Medulla oblongata (tissue), 1 donor: ENCODE measurements around the gene RDH13.
"Not testable (repeated sequence)": the region's sequence is repeated elsewhere in the genome, so short reads cannot be mapped to it uniquely, and the experiment has no call there.

Experiments used
- DNase-seq: peaks from one replicate; pipeline ENCODE4 v3.0.0-alpha.2; 2015; ENCODE audit errors: extremely low spot score

Gene RDH13

DNA sequence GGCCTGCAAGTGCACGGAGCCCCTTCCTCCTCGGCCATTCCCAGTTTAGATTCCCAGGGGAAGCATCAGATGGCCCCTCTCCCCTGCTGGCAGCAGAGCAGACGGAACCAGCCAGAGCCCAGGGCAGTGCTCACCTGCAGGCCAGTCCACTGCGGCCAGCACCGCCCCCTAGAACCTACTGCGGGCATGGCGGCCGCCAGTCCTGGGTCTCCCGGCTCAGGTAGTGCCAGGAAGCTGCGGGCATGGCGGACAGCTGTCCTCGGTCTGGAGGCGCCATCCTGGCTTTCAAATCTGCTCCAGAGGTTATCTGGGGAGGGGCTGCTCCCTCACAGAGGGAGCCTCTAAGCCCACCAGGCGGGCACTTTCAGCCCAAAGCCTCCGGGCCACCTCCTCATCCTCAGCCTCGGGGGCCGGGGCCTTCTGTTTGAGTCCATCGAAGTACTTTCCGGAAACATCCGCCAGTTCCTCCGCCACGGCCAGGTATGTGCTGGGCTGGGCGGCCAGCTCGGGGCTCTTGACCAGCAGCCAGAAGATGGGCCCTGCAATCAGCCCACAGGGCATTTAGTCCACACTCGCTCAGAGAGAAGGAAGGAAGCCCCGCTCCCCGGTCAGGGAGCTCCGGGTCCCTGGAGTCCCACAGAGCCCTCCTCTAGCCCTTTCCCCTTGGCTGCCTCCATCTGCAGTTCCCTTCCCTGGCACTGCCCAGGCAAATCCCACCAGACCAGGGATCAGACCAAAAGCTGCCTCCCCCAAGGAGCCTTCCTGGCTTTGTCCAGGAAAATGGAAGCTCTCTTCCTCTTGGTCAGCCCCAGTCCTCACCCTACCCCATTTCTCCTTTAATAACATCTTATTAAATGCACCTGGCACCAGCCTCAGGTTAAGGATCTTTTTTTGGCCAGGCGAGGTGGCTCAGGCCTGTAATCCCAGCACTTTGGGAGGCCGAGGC is 17.9 kb downstream of the RDH13 start:
- DNase-seq = no peak

DNA sequence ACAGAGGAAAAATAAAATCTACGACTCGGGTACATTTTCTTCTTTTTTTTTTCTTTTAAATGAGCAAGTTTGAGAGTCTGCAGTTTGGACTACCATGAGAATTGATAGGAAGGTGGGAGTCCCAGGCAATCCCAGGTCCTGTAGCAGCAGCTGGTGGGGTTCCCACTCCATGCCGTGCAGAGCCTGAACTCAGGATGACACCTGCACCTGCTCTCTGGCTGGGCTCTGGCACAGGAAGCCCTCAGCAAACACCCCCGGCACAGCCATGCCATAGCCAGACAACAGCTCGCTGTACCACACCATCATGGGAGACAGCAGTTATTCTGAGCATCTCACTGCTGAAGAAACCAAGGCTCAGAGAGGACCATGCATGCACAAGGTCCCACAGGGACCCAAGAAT is 18.7 kb downstream of the RDH13 start:
- DNase-seq = no peak

DNA sequence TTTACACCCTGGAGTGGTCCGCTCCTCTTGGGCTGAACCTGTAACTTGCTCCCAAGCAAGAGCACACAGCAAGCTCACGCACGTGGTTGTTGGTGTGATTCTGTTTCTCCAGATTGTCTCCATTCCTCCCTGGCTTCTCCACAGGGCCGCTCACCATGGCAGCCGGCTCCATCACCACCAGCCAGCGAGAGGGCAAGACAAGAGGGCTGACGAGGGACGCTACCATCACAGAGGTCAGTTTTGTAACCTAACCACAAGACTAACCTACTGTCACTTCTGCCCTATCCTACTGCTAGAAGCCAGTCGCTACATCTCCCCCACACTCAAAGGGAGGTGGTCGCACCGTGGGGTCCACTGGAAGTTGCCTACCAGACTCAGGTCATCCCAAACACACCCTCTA is 20.3 kb downstream of the RDH13 start:
- no peak for DNase-seq

DNA sequence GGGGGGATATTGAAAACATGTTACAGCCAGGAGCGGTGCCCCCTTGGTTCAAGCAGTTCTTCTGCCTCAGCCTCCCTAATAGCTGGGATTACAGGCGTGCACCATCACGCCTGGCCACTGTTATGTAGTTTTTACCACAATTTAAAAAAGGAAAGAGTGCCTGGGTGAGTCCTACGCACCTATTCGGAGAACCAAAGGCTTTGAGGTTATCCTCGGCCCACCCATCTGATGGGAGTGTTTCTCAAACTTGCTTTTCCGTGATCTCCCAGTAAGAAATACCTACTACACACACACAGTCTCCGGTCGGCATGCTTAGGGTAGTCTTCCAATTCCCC is 20.6 kb downstream of the RDH13 start:
- no peak for DNase-seq

DNA sequence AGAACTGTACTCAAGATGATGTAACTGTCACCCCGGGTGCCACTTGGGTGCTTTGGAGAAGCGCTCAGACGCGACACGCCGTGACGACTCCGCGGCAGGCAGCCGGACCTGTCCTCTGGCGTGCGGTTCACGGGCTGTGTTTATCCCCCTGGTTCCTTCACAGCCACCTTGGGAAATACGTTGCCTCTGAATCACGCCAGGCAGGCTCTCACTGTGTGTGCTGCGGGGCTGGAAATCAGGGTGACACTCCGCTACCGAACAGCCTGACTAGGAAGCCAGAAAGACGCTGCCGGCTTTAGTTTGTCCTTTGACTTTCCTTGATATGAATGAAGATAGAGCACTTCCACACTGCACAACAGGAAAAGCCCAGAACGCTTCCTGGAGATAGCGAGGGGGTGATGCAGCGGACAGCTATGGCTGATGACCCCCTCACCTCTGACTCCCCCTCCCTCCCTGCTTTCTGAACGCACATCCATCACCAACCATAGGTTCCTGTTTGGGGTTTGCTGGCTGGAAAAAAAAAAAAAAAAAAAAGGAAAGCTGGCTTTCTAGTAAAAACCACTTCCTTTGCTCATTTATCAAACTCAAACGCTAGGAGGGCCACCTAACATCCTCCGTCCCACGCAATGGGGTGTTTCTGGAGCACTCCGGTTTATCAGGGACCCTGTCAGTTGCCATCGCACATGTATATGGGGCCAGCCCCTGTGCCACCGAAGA is 21.2 kb downstream of the RDH13 start:
- no peak for DNase-seq

DNA sequence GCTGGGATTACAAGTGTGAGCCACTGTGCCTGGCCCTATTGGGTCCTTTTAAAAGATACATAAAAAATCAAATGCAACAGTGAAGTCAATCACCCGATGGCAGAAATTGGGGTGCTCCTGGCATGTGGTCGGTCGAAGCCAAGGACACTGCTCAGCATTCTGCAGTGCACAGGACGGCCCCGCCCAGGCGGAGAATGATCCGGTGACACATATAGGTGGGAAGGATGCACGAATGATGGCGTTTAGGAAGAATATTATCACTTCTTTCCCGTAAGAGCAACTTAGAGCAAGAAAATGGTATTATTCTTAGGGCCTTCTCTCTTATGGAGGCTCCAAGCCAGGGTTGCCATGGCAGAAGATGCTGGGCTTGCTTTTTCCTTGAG is 21.7 kb downstream of the RDH13 start:
- no peak for DNase-seq

DNA sequence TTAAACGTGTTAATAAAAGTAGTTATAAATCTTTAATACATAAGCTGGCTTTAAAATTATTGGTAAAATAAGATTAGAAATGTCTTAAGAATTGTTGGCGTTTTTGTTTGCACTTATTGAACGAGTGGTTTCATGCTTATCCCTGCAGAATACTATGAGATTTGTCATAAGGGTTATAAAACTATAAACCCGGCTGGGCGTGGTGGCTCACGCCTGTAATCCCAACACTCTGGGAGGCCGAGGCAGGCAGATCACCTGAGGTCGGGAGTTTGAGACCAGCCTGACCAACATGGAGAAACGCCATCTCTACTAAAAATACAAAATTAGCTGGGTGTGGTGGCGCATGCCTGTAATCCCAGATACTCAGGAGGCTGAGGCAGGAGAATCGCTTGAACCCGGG is 22.3 kb downstream of the RDH13 start:
- not testable (repeated sequence) for DNase-seq

DNA sequence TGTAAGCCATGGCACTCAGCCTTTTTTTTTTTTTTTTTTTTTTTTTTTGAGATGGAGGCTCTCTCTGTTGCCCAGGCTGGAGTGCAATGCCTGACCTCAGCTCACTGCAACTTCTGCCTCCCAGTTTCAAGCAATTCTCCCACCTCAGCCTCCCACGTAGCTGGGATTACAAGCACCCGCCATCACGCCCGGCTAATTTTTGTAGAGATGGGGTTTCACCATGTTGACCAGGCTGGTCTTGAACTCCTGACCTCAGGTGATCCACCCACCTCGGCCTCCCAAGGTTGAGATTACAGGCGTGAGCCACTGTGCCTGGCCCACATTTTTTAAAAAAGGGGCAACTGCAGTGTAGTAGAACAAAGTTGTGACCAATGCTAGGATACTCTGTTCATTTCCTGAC is 25.3 kb downstream of the RDH13 start:
- DNase-seq = not testable (repeated sequence)

DNA sequence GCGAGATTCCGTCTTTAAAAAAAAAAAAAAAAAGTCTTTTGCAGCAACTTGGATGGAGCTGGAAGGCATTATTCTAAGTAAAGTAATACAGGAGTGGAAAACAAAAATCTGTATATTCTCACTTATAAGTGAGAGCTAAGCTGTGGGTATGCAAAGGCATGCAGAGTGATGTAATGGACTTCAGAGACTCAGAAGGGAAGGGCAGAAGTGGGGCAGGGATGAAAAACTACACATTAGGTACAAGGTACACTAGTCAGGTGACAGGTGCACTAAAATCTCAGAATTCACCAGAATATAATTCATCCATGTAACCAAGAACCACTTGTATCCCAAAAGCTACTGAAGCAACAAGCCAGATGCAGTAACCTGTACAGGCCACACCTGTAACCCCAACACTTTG is 26.9 kb downstream of the RDH13 start:
- no peak for DNase-seq

DNA sequence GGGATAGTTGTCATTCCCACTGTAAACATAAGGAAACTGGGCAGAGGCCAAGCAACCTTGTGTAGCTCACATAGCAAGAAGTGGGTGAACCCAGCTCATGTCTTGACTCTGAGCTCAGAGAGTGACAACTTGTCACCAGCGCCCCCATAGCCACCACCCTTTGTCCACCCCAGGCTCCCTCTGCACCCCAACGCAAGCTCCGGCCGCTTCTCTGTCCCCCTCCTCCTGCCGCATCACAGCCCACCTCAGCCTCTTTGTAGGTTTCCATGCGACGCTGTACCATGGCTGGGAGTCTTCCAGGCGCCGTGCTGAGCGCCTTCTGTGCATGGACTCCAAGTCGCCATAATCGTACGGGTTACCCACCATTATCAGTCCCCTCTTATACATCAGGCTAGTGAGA is 28.2 kb downstream of the RDH13 start:
- no peak for DNase-seq

DNA sequence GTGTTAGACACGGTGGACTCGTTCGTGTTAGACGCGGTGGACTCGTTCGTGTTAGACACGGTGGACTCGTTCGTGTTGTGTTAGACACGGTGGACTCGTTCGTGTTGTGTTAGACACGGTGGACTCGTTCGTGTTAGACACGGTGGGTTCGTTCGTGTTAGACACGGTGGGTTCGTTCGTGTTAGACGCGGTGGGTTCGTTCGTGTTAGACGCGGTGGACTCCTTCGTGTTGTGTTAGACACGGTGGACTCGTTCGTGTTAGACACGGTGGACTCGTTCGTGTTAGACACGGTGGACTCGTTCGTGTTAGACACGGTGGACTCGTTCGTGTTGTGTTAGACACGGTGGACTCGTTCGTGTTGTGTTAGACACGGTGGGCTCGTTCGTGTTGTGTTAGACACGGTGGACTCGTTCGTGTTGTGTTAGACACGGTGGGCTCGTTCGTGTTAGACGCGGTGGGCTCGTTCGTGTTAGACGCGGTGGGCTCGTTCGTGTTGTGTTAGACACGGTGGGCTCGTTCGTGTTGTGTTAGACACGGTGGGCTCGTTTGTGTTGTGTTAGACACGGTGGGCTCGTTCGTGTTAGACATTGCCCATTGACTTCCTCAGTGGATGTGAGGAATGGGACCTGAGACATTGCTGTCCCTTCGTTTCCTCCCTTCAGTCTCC is 29.8 kb downstream of the RDH13 start:
- DNase-seq = not testable (repeated sequence)

DNA sequence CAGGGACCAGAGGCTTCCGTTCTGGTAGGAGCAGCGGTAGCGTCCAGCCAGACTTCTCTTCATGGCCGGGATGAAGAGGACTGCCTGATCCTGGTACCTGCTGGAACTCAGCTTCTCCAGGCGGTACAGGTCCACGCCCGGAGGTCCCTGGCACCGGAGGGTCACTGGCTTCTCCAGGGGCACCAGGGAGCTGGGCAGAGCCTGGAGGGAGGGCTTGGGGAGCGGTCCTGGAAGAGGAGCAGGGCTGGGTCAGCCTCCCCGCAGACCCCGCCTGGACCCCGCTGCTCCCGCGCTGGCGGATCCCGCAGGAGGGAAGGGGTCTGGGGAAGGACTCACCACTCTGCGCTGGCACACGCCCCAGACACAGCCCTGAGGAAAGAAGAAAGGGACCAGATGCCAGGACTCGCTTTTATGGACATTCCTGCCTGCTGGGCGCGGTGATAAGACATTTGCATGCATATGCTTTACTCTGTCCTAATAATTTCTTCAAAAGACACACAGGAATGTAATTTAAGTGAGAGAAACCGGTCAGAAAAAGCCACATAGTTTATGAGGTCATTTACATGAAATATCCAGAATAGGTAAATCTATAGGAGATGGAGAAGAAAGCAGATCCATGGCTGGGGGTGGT is 30.7 kb downstream of the RDH13 start:
- DNase-seq = no peak

DNA sequence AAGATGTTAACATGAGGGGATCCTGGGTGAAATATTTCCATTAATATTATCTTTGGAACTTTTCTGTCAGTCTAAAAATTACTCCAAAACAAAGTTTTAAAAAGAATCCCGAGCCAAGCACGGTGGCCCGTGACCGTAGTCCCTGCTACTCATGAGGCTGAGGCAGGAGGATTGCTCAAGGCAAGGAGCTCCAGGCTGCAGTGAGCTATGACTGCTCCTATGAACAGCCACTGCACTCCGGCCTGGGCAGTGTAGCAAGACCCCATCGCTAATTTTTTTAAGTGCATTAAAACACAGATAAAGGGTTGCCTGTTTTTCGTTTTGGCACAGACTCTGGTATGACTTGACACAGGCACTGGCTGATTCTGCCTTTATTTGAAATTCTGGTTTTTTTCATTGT is 31.8 kb downstream of the RDH13 start:
- DNase-seq = no peak

DNA sequence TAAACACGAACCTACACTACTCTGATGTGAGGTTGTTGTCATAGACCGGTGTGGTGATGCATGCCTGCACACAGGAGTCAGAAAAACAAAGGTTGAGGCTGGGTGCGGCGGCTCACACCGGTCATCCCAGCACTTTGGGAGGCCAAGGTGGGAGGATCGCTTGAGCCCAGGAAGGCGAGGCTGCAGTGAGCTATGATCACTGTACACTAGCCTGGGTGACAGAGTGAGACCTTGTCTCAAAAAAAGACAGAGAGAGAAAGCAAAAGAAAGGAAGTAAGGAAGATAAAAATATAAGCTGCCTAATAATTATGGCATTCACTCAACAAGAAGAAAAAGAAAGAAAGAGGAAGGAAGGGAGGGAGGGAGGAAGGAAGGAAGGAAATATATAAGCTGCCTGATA is 34.2 kb downstream of the RDH13 start:
- DNase-seq = no peak

DNA sequence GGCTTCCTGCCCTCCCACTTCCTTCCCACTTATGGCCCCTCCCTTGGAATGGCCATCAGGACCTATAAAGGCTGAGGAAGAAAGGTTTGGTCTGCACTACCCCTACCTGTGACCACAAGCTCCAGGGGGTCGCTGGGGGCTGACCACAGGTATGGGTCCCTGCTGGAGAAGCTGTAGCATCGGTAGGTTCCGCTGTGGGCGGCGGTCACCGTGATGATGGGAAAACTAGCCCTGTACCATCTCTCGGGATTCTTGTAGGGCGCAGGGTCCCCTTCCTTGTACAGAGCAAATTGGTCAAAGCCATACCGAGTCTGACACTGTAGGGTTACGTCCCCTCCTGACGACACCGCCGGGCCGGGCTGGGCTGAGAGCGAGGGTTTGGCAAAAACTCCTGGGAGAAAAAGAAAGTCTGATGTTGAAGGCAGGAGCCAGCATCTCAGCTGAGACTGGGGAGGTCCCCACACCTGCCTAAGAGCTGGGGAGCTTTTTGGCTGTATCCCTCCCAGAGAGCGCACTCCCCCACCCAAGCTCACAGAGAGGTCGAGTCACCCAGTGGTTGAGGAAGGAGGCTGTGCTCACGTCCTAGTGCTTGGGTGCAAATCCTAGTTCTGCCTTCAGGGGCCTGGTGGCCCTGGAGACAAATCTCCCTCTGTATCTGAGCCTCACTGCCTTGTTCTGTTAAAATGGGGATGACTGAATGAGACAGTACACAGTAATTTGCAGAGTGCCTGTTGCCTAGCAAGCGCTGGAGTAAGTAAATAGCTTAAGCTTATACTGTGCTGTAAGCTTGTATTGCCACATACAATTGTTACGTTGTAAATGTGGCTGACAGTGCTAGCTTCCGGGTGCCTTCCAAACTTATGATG is 35.2 kb downstream of the RDH13 start:
- no peak for DNase-seq

DNA sequence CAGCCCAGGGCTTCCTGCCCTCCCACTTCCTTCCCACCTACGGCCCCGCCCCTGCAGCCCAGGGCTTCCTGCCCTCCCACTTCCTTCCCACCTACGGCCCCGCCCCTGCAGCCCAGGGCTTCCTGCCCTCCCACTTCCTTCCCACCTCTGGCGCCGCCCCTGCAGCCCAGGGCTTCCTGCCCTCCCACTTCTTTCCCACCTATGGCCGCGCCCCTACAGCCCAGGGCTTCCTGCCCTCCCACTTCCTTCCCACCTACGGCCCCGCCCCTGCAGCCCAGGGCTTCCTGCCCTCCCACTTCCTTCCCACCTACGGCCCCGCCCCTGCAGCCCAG is 35.8 kb downstream of the RDH13 start:
- DNase-seq = not testable (repeated sequence)

DNA sequence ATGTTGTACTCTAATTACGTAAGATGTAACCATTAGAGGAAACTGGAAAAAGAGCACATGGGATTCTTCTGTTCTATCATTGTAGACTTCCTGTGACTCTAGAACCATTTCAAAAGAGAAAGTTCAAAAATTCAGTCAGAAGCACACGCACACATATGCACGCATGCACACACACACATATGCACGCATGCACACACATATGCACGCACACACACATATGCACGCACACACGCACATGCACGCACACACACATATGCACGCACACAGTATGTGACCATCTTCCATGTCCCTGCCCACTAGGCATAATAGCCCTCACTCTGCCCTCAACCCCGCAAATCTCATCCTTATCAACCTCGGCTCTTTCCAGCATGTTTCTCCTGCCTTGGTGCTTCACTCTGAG is 38.8 kb downstream of the RDH13 start:
- DNase-seq = no peak

DNA sequence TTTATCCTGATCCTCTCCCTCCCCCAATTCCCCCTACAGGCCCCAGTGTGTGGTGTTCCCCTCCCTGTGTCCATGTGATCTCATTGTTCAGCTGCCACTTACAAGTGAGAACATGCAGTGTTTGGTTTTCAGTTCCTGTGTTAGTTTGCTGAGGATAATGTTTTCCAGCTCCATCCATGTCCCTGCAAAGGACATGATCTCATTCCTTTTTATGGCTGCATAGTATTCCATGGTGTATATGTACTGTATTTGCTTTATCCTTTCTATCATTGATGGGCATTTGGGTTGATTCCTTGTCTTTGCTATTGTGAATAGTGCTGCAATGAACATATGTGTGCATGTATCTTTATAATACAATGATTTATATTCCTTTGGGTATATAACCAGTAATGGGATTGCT is 42.6 kb downstream of the RDH13 start:
- not testable (repeated sequence) for DNase-seq

DNA sequence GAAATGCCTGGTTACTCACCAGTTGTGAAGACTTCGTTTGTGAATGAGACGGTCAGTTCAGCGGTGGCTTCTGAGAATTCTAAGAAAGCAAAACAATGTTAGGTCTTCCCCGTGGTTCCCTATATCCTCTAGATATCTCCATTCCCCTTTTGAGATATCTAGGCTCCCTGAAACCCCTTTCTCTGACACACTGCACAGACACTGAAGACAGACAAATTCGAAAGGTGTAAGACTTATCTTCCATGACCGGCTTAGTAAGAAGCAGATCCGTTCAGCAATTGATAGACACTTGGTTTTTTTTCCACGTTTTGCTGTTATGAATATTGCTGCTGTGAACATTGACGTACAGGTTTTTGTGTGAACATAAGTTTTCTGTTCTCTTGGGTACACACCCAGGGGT is 44.3 kb downstream of the RDH13 start:
- no peak for DNase-seq

DNA sequence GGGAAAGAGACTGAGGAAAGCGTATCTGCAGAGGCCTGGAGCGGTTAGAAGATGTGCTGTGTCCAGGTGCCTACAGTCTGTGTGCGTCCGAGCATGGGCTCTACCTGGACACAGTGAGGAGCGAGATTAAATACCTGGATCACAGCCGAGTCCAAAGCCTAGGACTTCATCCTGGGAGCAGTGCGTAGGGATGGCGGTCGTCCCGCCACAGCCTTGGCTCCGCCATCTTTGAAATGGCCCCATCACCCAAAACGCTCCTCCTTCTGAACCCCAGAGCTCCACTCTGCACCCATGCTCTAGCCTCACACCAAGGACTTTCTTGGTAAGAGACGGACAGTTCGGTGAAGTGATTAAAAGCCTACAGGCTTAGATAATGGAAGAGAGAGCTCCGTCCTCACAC is 44.7 kb downstream of the RDH13 start:
- DNase-seq = no peak

DNA sequence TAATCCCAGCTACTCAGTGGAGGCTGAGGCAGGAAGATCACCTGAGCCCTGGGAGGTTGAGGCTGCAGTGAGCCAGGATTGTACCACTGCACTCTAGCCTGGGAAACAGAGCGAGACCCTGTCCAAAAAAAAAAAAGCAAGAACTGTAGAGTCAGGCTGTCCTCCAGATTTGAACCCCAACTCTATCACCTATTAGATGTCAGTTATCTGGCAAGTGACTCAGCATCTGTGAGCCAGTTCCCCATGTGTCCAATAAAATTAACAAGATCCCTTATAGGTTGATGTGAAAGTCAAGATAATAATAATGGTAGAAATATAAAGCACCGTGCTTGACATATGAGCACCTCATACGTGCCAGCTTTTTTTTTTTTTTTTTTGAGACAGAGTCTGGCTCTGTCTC is 46.9 kb downstream of the RDH13 start:
- DNase-seq = no peak
